Activated CD8-positive, alpha-beta memory T cell treated with anti-CD3 and anti-CD28 coated beads for 24 hours (primary cell): Measurements from ENCODE around the gene NPFFR2.
"Not testable (repeated sequence)": the region's sequence is repeated elsewhere in the genome, so short reads cannot be mapped to it uniquely, and the experiment has no call there.

Source experiments
- DNase-seq: peaks from one replicate; pipeline ENCODE4 v3.0.0-alpha.2; 2020

Gene NPFFR2

GRCh38 chr4:72031868-72032608, at the start of gene NPFFR2:
Gene NPFFR2 (plus strand): TSS chr4:72032000. CDS start chr4:72128592, 96,592 bp downstream.
- DNase-seq, result no peak

DNA sequence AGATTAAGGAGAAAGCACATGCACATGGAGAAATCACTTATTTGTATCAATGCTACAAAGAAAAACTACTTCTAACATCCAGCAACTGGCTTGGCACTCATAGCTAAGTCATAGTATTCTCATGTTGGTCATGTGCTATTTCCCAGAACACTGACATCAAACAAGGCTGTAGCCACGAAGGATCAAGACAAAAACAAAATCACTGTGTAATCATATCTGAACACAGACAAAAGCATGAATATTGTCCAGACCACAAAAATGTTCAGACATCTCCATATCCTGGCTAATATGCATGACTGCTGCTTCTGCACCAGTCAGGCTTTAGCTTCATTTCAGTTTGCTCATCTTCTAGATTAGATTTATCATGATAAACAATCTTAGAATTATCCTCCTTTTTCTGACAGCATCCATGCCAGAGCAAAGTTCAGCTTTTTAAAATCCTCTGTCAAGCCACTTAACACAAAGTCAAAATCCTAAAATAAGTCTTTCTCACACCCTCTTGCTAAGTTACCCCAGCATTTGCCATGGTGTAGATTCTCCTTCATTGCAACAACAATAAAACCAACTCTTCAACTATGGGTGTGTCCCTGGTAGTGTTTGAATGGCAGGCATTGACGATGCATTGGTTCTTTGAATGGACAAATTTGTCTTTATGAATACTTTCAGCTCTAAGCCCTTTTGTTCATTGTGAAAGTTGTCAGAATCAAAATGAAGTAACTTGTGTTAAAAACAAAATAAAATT, 39.1 kb upstream of the NPFFR2 start:
- no peak for DNase-seq

- DNase-seq, result no peak
Measured at GRCh38 chr4:71994559-71994958, 37.2 kb upstream of the NPFFR2 start.

GRCh38 chr4:71995297-71995696, 36.5 kb upstream of the NPFFR2 start:
- no peak for DNase-seq

DNA sequence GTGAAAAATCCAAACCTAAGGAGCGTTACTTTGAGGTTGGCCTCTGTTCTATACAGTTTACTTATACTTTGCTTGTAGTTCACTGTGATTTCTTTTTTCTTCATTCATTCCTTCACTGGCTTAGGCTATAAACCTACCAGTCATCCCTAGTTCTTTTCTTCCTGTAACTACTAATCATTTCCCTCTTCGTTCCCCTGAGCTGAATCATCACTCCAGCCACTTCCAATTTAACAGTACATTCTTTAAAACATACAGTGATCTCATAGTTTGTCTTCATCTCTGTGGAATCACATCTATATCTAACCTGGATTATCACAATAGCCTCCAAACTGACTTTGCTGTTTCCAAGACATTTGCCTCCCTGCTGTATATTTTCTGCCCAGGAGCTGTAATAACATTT, 25.2 kb upstream of the NPFFR2 start:
- DNase-seq, result no peak

- no peak for DNase-seq
Measured at GRCh38 chr4:72011906-72012305, 19.9 kb upstream of the NPFFR2 start.

- no peak for DNase-seq
Measured at GRCh38 chr4:72016011-72016410, 15.8 kb upstream of the NPFFR2 start.

DNA sequence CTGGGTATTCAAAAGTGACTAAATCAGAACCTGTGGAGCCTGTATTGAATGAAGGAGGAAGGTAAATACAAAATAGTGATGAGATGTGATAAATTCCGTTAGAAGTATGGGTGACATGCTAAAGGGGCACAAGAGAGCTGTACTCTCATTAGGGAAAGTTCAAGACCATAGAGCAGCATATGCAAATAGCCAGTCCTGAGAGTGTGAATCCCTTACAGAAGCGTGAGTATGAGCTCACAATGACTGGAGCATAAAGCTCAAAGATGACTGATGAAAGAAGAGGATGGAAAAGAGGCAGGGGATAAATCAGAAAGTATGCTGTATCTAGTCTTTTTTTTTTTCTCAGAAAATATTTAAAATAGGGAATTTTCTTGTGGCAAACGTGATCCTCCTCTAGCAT, 12.1 kb upstream of the NPFFR2 start:
- DNase-seq, result no peak

DNA sequence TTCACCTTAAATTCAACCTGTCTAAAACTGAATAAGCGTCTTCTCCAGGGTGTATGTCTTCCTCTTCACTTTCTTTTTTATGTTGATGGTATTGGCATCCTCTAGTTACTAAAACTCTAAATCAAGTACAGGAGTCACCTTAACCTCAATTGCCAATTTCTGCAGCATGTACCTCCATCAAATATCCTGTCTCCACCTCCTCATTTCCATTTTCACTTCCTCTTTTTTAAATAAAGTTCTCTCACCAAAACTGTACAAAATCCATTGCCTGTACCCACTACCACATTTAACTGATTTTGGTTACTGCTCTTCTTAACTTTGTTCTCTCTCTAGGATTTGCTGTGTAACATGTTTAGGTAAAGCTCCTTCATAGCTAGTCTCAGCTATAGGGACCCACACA, 9.2 kb upstream of the NPFFR2 start:
- DNase-seq, result no peak

DNA sequence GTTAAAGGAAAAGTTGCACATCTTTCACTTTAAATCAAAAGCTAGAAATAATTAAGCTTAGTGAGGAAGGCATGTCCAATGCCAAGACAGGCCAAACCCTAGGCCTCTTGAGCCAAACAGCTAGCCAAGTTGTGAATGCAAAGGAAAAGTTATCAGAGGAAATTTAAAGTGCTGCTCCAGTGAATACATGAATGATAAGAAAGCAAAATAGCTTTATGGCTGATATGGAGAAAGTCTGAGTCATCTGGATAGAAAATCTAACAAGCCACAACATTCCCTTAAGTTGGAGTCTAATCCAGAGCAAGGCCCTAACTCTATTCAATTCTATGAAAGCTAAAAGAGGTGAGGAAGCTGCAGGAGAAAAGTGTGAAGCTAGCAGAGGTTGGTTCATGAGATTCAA, 23.8 kb downstream of the NPFFR2 start:
- no peak for DNase-seq

- no peak for DNase-seq
Measured at GRCh38 chr4:72063726-72064125, 31.9 kb downstream of the NPFFR2 start.

- no peak for DNase-seq
Measured at GRCh38 chr4:72067051-72067450, 35.3 kb downstream of the NPFFR2 start.

DNA sequence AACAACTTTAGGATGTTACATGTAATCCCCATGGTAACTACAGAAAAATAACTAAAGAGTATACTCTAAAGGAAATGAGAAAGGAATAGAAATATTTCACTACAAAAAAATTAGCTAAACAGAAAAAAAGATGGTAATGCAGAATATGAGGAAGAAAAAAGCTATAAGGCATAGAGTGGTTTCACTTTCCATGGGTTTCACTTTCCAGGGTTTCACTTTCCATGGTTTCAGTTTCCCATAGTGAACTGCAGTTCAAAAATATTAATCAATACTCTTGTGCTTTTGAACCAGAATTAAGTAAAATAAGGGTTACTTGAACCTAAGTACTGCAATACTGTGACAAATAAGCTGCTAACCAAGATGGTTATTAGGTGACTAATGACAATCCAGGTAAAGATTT, 42.0 kb downstream of the NPFFR2 start:
- no peak for DNase-seq

- DNase-seq, result no peak
Measured at GRCh38 chr4:72076562-72076961, 44.8 kb downstream of the NPFFR2 start.

GRCh38 chr4:72077346-72077745, 45.5 kb downstream of the NPFFR2 start:
- no peak for DNase-seq

DNA sequence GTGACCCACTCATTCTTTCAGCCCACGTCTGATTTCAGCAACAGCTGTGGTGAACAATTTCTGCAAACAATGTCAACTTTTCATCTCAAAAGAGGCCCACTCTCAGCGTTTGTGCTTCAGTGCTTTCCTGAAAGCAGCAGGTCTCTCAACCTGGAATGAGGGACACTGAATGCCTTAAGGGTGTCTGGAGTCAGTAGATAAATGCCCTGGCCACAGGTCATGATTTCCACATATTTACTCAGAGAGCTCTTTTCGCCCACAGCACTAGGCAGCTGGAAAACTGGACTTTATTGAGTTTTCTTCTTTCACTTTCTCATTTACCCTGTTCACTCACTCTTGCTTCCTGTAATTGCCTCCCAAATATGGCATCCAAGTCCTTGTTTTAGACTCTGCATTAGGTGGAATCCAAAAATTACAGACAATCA, 52.8 kb downstream of the NPFFR2 start:
- DNase-seq, result no peak

DNA sequence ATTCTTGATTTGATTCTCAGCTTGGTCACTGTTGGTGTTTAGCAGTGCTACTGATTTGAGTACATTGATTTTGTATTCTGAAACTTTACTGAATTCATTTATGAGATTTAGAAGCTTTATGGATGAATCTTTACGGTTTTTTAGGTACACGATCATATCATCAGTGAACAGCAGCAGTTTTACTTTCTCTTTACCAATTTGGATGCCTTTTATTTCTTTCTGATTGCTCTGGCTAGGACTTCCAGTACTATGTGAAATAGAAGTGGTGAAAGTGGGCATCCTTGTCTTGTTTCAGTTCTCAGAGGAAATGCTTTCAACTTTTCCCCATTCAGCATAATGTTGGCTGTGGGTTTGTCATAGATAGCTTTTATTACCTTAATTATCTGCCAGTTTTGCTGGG, 58.8 kb downstream of the NPFFR2 start:
- DNase-seq, result not testable (repeated sequence)

GRCh38 chr4:72094059-72094797, 62.4 kb downstream of the NPFFR2 start:
- no peak for DNase-seq

DNA sequence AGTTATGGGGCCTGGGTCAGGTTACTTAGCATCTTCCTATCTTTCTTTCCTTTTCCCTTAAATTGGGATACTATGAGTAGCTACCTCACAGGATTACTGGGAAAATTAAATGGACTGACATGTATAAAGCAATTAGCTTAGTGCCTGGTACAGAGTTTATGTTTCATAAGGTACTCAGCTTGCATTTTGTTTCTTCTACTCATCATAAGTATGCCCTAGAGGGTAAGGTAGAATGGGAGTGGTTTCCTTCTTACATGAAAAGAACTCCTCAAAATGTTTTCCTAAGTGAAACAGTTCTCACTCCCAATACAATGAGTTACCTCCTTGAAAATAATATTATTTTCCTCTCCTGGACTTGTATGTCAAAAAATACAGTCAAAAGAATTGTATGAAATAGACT, 75.7 kb downstream of the NPFFR2 start:
- no peak for DNase-seq

DNA sequence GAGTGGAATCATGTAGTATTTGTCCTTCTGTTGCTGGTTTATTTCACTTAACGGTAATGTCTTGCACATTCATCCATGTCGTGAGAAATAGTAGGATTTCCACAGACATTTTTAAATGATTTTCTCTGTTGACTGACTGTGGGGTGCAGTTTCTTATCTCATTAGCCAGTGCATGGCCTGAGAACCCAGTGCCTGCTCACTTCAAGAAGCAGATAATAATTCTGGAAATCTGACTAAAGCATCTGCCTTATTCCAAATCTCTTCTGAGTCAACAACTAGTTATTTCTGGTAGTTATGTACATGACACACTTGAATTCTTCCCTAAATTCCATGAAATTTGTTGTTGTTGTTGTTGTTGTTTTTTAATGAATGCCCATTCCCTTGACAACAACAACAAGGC, 77.6 kb downstream of the NPFFR2 start:
- no peak for DNase-seq

GRCh38 chr4:72109959-72110497, 78.2 kb downstream of the NPFFR2 start:
- DNase-seq, result no peak

DNA sequence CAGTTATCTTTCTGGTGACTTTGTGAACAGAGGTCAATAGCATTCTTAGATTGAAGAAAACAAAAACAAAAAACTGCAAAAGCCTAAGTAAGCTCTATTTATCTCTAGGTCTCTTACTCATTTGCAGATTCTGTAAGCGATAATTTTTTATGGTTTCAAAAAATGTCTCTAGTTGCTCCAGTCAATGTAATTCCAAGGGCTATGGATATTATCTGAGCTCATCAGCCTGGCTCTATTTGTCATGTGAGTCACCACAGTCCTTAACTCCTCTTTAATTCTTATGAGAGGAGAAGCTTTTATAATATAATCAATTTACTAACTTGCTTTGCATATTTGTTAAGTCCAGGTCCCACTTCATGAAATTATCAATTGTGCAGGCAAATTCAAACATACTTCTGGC, 79.1 kb downstream of the NPFFR2 start:
- no peak for DNase-seq

- no peak for DNase-seq
Measured at GRCh38 chr4:72111863-72112262, 80.1 kb downstream of the NPFFR2 start.
